Upper lobe of left lung (tissue), 6 donors: ENCODE data around the gene PGM2L1. TPM values are rescaled to one million over a fixed set of nuclear protein-coding genes. Genes with fewer than 3 reads are reported as not detected.

Experiments
- ATAC-seq, 2 donors: fragments of 200-7000 bp; cut with Tn5 transposase; one replicate each; pipeline ENCODE4 v1.9.1; 2022; ENCODE audit warnings: mild to moderate bottlenecking in 2 of 2, moderate library complexity in 2 of 2; ENCODE audit not compliant: low FRiP score in 2 of 2
- DNase-seq, 2 donors: peaks; one replicate each; pipeline ENCODE4 v3.0.0-alpha.2; 2019 to 2020
- H3K27ac ChIP-seq, 4 donors: fragments of 200-600 bp; sonication (generic); one replicate each; pipeline ENCODE4 v1.5.1; 2016 to 2019
- H3K27me3 ChIP-seq, 4 donors: fragments of 200-600 bp; sonication (generic); one replicate each; pipeline ENCODE4 v1.5.1; 2017 to 2019
- H3K36me3 ChIP-seq, 4 donors: fragments of 200-600 bp; sonication (generic); one replicate each; pipeline ENCODE4 v1.5.1; 2016 to 2019
- H3K4me1 ChIP-seq, 4 donors: fragments of 200-600 bp; sonication (generic); one replicate each; pipeline ENCODE4 v1.5.1; 2018 to 2019
- H3K4me3 ChIP-seq, 4 donors: fragments of 200-600 bp; sonication (generic); one replicate each; pipeline ENCODE4 v1.5.1; 2017 to 2019; ENCODE audit warnings: mild to moderate bottlenecking in 2 of 4, moderate library complexity in 1 of 4
- H3K9me3 ChIP-seq, 4 donors: fragments of 200-600 bp; sonication (generic); one replicate each; pipeline ENCODE4 v1.5.1; 2018 to 2019
- EP300 ChIP-seq, 4 donors: sonication (generic); formaldehyde crosslinking; IDR thresholded peaks; one replicate each; pipeline ENCODE4 v1.5.1; 2017; ENCODE audit warnings: antibody characterized with exemption in 4 of 4, control low read depth in 2 of 4
- POLR2A ChIP-seq, 4 donors: fragments of 450-650 bp; IDR thresholded peaks; one replicate each; pipeline ENCODE4 v1.5.1; 2016 to 2017; ENCODE audit warnings: antibody characterized with exemption in 4 of 4, mild to moderate bottlenecking in 2 of 4
- POLR2AphosphoS5 ChIP-seq, 2 donors: sonication (generic); formaldehyde crosslinking; IDR thresholded peaks; one replicate each; pipeline ENCODE4 v1.5.1; 2017; ENCODE audit warnings: antibody characterized with exemption in 2 of 2
- WGBS, 2 donors: methylation state at CpG; one replicate each; pipeline ENCODE4 v1.1.5; 2017 to 2018; 5-methylcytosine and 5-hydroxymethylcytosine counted together
- total RNA-seq, 6 donors: library from RNA; depleted of rRNA in 4 of 6; stranded (reverse); fragments of >200 nt in 4 of 6; gene quantifications; one replicate each; pipeline versions ENCODE4 v1.1.0 to v1.2.1, GENCODE V29; 2016 to 2021
- TF ChIP-seq, protein P1 (sequence below), 6 experiments: fragments of 450-650 bp in 4 of 6; fragments of 200-600 bp in 2 of 6; sonication (generic) in 2 of 6; IDR thresholded peaks; one replicate each; pipeline ENCODE4 v1.5.1; 2016 to 2019; ENCODE audit warnings: antibody characterized with exemption in 6 of 6
- donor health status: DM: no; HTN: no; CAD: no; lungs with moderate emphysema.
- donor health status: DM: no; HTN: yes; CAD: no; lungs with severe emphysema.

The PGM2L1 gene
- total RNA-seq, 6 donors from 2014 or later: 1.0 to 8.8 (median 5.8) TPM

DNA sequence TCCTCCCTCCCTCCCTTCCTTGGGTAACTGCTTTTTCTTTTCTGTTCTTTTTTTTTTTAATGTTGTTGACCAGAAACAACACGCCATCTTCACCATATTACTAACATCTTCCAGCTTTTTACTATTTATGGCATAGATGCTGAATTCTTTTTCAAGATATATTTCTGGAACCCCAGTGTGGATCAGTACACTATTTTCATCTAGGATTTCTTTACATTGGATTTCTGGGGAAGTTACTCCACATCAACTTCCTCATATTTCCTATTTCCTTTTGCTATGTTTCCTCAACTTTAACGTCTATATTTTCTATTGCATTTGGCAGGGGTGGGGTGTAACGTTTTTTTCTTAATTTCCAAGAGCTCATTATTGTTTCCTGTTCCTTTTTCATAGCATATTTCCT, 7.0 kb downstream of the PGM2L1 start:
- Histone ChIP-seq H3K4me3 (no peak overlapping the region), H3K9me3 (no peaks in the 10 kb centered on the region), H3K4me1 (peaks cover 0 to 4% (median 0%) of the 10 kb centered on the region in 4 donors), H3K27ac (no peak overlapping the region), H3K27me3 (no peaks in the 10 kb centered on the region), H3K36me3 (no peaks in the 10 kb centered on the region)
- WGBS, 2 donors: 46 to 56% methylated on average over 3 of the region's 3 CpGs
- ATAC-seq (no peak), DNase-seq (no peak)
- TF ChIP-seq EP300 (IDR thresholded peaks at IDR 0.05) (no peak), POLR2AphosphoS5 (IDR thresholded peaks at IDR 0.05) (no peak), POLR2A (IDR thresholded peaks at IDR 0.05) (no peak)
- TF ChIP-seq, protein P1, sequence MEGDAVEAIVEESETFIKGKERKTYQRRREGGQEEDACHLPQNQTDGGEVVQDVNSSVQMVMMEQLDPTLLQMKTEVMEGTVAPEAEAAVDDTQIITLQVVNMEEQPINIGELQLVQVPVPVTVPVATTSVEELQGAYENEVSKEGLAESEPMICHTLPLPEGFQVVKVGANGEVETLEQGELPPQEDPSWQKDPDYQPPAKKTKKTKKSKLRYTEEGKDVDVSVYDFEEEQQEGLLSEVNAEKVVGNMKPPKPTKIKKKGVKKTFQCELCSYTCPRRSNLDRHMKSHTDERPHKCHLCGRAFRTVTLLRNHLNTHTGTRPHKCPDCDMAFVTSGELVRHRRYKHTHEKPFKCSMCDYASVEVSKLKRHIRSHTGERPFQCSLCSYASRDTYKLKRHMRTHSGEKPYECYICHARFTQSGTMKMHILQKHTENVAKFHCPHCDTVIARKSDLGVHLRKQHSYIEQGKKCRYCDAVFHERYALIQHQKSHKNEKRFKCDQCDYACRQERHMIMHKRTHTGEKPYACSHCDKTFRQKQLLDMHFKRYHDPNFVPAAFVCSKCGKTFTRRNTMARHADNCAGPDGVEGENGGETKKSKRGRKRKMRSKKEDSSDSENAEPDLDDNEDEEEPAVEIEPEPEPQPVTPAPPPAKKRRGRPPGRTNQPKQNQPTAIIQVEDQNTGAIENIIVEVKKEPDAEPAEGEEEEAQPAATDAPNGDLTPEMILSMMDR (IDR thresholded peaks at IDR 0.05): no peak

- WGBS, 2 donors: 79 to 83% methylated on average over 2 of the region's 2 CpGs
- ATAC-seq: no peak
- TF ChIP-seq, protein P1 (IDR thresholded peaks at IDR 0.05): no peak
- TF ChIP-seq POLR2A (IDR thresholded peaks at IDR 0.05): no peak
Measured at GRCh38 chr11:74390697-74391096, 7.5 kb downstream of the PGM2L1 start.

DNA sequence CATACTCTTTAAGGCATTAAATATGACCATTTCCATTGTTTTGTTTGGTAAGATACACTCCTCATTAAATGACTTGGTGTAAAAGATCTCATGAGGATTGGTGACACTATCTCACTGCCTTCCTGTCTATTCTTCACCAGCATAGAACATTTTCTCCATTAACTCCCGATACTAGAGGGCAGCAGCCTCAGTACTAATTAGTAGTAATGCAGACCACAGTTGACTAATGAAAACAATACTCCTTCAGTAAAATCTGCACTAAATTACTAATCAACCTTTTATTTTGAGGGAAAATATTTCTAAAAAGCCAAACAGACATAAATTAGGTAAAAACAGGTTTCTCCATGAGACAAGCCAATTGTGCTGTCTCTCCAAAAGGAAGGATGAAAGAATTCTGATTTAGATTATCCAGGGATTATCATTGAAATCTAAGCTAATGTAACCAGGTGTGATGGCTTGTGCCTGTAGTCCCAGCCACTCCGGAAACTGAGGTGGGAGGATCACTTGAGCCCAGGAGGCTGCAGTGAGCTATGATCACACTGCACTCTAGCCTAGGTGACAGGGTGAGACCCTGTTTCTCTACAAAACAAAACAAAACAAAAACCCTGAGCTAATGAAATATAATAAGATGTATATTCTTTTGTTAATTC, 9.4 kb downstream of the PGM2L1 start:
- DNase-seq (peak in 1 of 2 donors; percentile 63), ATAC-seq (peak in 1 of 2 donors; percentile 83)
- no peaks in the 10 kb centered on the region for H3K9me3 ChIP-seq
- no peaks in the 10 kb centered on the region for H3K36me3 ChIP-seq
- H3K27me3 ChIP-seq: no peaks in the 10 kb centered on the region
- 3 to 13% methylated on average over 2 of the region's 2 CpGs for WGBS, 2 donors
- H3K27ac ChIP-seq: no peak overlapping the region
- H3K4me1 ChIP-seq: peaks cover 0 to 4% (median 0%) of the 10 kb centered on the region in 4 donors
- H3K4me3 ChIP-seq: no peak overlapping the region
- TF ChIP-seq POLR2AphosphoS5 (IDR thresholded peaks at IDR 0.05): no peak
- TF ChIP-seq, protein P1 (IDR thresholded peaks at IDR 0.05): peak; percentile 44 to 75 (median 68)

More at GRCh38 chr11:74390697-74391096, 7.5 kb downstream of the PGM2L1 start:
- Histone ChIP-seq H3K9me3 (no peaks in the 10 kb centered on the region), H3K36me3 (no peaks in the 10 kb centered on the region), H3K27ac (no peak overlapping the region), H3K4me3 (no peak overlapping the region), H3K27me3 (no peaks in the 10 kb centered on the region), H3K4me1 (peaks cover 0 to 4% (median 0%) of the 10 kb centered on the region in 4 donors)
- DNase-seq: no peak

DNA sequence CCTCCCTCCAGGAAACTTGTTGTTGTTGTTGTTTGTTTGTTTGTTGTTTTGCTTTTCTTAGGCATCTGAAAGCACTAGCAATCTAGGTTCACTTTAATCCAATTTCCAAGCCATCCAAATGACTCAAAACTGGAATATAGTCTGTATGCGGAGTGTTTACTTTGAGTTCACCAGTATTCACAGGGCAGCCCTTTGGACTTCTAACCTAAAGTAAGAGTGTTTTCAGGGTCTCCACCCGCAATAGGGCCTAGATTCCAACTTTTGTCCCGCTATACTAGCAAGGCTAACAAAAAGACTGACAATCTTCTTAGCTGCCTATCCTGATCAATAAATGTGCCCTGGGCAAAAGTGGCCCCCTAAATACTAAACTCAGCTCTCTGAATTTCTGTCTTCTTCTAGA, 13.6 kb downstream of the PGM2L1 start:
- no peak overlapping the region for H3K27ac ChIP-seq
- TF ChIP-seq POLR2A (IDR thresholded peaks at IDR 0.05): no peak
- no peaks in the 10 kb centered on the region for H3K36me3 ChIP-seq
- peaks cover 0 to 4% (median 0%) of the 10 kb centered on the region in 4 donors for H3K4me1 ChIP-seq
- ATAC-seq: no peak
- DNase-seq: no peak
- WGBS, 2 donors: 98 to 100% methylated on average over 3 of the region's 3 CpGs
- no peaks in the 10 kb centered on the region for H3K9me3 ChIP-seq
- no peaks in the 10 kb centered on the region for H3K27me3 ChIP-seq
- no peak overlapping the region for H3K4me3 ChIP-seq

GRCh38 chr11:74380746-74381439, 17.3 kb downstream of the PGM2L1 start:
- no peak for ATAC-seq
- Histone ChIP-seq H3K27me3 (no peaks in the 10 kb centered on the region), H3K9me3 (no peaks in the 10 kb centered on the region), H3K4me3 (no peak overlapping the region), H3K27ac (no peak overlapping the region), H3K4me1 (no peaks in the 10 kb centered on the region), H3K36me3 (no peaks in the 10 kb centered on the region)
- no peak for TF ChIP-seq POLR2A (IDR thresholded peaks at IDR 0.05)
- no peak for TF ChIP-seq EP300 (IDR thresholded peaks at IDR 0.05)
- TF ChIP-seq POLR2AphosphoS5 (IDR thresholded peaks at IDR 0.05): no peak
- TF ChIP-seq, protein P1 (IDR thresholded peaks at IDR 0.05): no peak
- 97 to 100% methylated on average over 1 of the region's 1 CpG for WGBS, 2 donors
- DNase-seq: peak in 1 of 2 donors; percentile 31
